ENCODE data around the gene RACGAP1. TPM values are rescaled to one million over a fixed set of nuclear protein-coding genes. Genes with fewer than 3 reads are reported as not detected.

Gene RACGAP1
- total RNA-seq, 4 donors from 2014 or later = 13.8 to 20.4 (median 16.2) TPM

DNA sequence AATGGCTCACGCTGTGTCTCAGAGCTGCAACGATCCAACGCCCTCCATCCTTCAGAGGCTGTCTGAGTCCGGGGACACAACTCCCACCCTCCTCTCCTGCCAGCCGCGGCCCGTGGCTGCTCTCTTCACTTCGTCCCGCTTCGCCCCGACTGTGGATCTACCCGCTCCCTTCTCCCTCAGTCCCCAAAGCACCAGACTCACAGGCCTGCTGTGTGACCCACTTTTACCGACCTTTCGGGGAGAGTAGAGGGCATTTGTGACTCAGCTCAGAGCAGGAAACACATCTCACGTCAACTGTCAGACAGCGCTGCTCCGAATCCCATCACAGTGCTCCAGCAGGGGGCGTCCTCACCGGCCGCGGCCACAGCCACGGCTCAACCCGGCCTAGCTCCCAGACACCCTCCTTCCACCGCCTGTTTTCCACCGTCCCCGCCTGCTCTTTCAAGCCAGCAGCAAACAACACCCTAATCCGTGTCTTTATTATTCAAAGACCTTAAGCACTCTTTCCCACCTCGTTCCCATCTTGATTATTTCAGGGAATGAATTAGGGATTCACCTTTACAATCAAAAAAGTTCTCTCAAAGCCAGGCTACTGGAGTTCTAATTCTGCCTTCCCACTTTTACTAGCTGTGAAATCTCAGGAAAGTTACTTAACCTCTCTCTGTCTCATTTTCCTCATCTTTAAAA, 79.8 kb downstream of the RACGAP1 start:
- H3K9me3 ChIP-seq = no peaks in the 10 kb centered on the region
- WGBS = 20% methylated on average over 28 of the region's 28 CpGs
- H3K27me3 ChIP-seq = no peaks in the 10 kb centered on the region
- H3K4me1 ChIP-seq = peaks cover 10% of the 10 kb centered on the region
- H3K27ac ChIP-seq = peak overlapping the region; percentile 57
- no peak for TF ChIP-seq POLR2AphosphoS5 (IDR thresholded peaks at IDR 0.05)
- TF ChIP-seq, protein P1, sequence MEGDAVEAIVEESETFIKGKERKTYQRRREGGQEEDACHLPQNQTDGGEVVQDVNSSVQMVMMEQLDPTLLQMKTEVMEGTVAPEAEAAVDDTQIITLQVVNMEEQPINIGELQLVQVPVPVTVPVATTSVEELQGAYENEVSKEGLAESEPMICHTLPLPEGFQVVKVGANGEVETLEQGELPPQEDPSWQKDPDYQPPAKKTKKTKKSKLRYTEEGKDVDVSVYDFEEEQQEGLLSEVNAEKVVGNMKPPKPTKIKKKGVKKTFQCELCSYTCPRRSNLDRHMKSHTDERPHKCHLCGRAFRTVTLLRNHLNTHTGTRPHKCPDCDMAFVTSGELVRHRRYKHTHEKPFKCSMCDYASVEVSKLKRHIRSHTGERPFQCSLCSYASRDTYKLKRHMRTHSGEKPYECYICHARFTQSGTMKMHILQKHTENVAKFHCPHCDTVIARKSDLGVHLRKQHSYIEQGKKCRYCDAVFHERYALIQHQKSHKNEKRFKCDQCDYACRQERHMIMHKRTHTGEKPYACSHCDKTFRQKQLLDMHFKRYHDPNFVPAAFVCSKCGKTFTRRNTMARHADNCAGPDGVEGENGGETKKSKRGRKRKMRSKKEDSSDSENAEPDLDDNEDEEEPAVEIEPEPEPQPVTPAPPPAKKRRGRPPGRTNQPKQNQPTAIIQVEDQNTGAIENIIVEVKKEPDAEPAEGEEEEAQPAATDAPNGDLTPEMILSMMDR (IDR thresholded peaks at IDR 0.05) = peak; percentile 53 to 91
- H3K36me3 ChIP-seq = no peaks in the 10 kb centered on the region
- peak; percentile 85 to 91 for DNase-seq (ENCODE audit: low spot score in 2 of 2)
- peak overlapping the region; percentile 19 for H3K4me3 ChIP-seq

DNA sequence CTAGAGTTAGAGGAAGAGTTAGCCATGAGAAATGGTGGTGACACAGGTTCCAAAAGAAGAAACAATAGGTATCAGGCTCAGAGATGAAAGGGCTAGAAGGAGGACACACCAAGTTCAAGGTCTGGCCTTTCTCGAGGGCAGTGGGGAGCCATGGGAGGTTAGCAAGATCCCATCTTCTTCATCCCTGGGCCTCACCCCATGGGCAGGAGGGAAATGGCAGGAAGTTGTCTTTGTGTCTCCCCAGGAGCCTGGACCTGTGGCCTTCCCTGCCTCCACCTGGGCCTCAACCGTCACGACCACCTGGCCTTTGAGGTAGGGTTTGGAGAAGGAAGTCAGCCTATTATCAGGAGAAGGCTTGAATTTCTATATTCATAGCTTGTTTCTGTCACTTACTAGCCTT, 80.6 kb downstream of the RACGAP1 start:
- peak overlapping the region; percentile 57 for H3K27ac ChIP-seq

DNA sequence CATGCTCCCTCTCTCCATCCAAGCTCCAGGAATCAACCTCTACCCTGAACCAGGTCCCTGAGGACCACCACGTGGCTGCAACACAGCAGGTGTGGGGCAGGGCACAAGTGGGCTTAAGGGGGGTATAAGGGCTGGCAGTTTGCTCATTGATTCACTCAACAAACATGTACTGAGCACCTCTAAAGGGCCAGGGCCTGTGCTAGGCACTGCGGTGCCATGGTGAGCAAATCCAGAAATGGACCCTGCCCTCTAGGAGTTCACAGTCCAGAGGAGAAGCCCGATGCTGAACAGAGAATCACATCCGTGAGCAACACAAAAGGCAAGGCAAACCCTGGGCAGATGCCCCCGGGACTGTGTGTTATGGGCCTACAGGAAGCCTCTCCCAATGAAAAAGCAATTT, 81.2 kb downstream of the RACGAP1 start:
- Histone ChIP-seq H3K4me1 (peaks cover 10% of the 10 kb centered on the region), H3K36me3 (no peaks in the 10 kb centered on the region), H3K27me3 (no peaks in the 10 kb centered on the region), H3K27ac (no peak overlapping the region), H3K4me3 (no peak overlapping the region), H3K9me3 (no peaks in the 10 kb centered on the region)
- DNase-seq (ENCODE audit: low spot score in 2 of 2) = no peak
- TF ChIP-seq POLR2A (IDR thresholded peaks at IDR 0.05) = no peak
- TF ChIP-seq, protein P1 (IDR thresholded peaks at IDR 0.05) = no peak
- no peak for TF ChIP-seq EP300 (IDR thresholded peaks at IDR 0.05)
- no peak for TF ChIP-seq POLR2AphosphoS5 (IDR thresholded peaks at IDR 0.05)
- 93% methylated on average over 5 of the region's 5 CpGs for WGBS

More for the DNA sequence above, 80.6 kb downstream of the RACGAP1 start:
- Histone ChIP-seq H3K4me3 (no peak overlapping the region), H3K9me3 (no peaks in the 10 kb centered on the region), H3K27me3 (no peaks in the 10 kb centered on the region), H3K4me1 (peaks cover 10% of the 10 kb centered on the region), H3K36me3 (no peaks in the 10 kb centered on the region)
- TF ChIP-seq POLR2A (IDR thresholded peaks at IDR 0.05) (no peak), EP300 (IDR thresholded peaks at IDR 0.05) (no peak), POLR2AphosphoS5 (IDR thresholded peaks at IDR 0.05) (no peak)
- TF ChIP-seq, protein P1 (IDR thresholded peaks at IDR 0.05) = no peak
- WGBS = 97% methylated on average over 3 of the region's 3 CpGs
- DNase-seq (ENCODE audit: low spot score in 2 of 2) = no peak

DNA sequence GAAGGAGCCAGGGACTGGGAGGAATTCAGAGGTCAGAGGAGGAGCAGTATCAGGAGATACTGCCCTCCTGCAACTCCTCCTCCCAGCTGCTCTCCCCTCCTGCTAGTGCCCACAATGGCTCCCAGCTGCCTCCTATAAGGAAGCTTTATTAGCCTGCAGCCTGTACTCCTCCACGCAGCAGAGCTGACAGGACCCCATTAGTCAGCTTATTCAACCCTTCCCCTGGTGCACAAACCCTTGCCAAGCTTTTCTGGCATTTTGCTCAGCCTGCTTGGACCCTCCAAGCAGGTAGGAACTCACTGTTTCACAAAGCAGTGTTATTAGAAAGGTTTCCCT, 81.7 kb downstream of the RACGAP1 start:
- Histone ChIP-seq H3K27ac (peak overlapping the region; percentile 2), H3K4me3 (no peak overlapping the region), H3K4me1 (peaks cover 10% of the 10 kb centered on the region), H3K36me3 (no peaks in the 10 kb centered on the region), H3K9me3 (no peaks in the 10 kb centered on the region), H3K27me3 (no peaks in the 10 kb centered on the region)
- no peak for DNase-seq (ENCODE audit: low spot score in 2 of 2)
- 93% methylated on average over 1 of the region's 1 CpG for WGBS
- no peak for TF ChIP-seq EP300 (IDR thresholded peaks at IDR 0.05)
- TF ChIP-seq, protein P1 (IDR thresholded peaks at IDR 0.05) = no peak
- TF ChIP-seq POLR2A (IDR thresholded peaks at IDR 0.05) = no peak
- TF ChIP-seq POLR2AphosphoS5 (IDR thresholded peaks at IDR 0.05) = no peak

DNA sequence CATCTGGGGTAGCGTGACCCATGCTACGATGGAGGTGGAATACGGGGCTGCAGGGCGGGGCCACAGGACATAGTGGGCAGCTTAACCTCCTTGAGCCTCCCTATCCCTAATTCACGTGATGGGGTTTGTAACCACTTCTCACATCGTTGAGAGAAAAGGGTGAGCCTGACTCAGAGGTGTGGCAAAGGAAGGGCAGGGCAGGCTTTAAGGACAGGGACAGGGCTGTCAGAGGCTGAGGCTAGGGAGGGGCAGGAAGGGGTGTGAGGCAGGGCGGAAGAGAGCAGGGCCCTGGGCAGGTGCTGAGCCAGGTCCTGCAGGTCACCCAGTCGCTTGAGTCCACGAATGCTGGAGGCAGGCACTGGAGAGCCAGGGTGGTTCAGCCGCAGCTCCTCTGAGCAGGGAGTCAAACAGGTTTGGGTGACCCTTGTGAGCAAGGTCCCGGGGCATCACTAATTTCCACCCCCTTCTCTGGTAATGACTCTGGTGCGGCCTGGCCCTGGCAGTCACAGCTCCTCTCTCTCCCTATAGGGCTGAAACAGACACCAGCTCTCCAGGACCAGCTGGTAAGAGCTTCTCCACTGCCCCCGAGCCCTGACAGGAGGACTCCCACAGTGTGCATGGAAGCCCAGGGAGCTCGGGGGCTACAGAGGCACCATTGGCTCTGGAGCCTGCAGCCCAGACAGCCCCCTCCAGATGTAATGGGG, 82.2 kb downstream of the RACGAP1 start:
- H3K9me3 ChIP-seq = no peaks in the 10 kb centered on the region
- H3K27me3 ChIP-seq = no peaks in the 10 kb centered on the region
- 62% methylated on average over 11 of the region's 14 CpGs for WGBS
- no peak overlapping the region for H3K4me3 ChIP-seq
- H3K36me3 ChIP-seq = no peaks in the 10 kb centered on the region
- TF ChIP-seq POLR2AphosphoS5 (IDR thresholded peaks at IDR 0.05) = no peak
- no peak for DNase-seq (ENCODE audit: low spot score in 2 of 2)
- peak overlapping the region; percentile 2 for H3K27ac ChIP-seq
- peaks cover 10% of the 10 kb centered on the region for H3K4me1 ChIP-seq
